ENCODE results near the gene ANK2. TPM values are rescaled to one million over a fixed set of nuclear protein-coding genes. Genes with fewer than 3 reads are reported as not detected.

ANK2 gene
- total RNA-seq, 2 donors from 2014 or later: 70.0 to 124 TPM

GRCh38 chr4:113260688-113261087 is 211.2 kb downstream of the ANK2 start:
- no peak overlapping the region for H3K9ac ChIP-seq (ENCODE audit: extremely low read depth, low read length, poor library complexity, severe bottlenecking)
- H3K27ac Mint-ChIP-seq: no peak overlapping the region
- H3K4me1 ChIP-seq (ENCODE audit: control insufficient read depth, insufficient read depth, low read length): no peaks in the 10 kb centered on the region
- no peak overlapping the region for H3K4me3 Mint-ChIP-seq
- no peaks in the 10 kb centered on the region for H3K9me3 Mint-ChIP-seq
- H3K36me3 Mint-ChIP-seq (ENCODE audit: low read depth): peaks cover 53% of the 10 kb centered on the region
- no peak overlapping the region for H3K4me3 ChIP-seq (ENCODE audit: low read length)
- no peak overlapping the region for H3K27ac ChIP-seq (ENCODE audit: low read depth, low read length)
- no peak for DNase-seq
- WGBS, 2 experiments (ENCODE audit: insufficient coverage in 1 of 2, insufficient read length in 1 of 2): 91% methylated on average over 4 of the region's 4 CpGs; no CpG with 5 or more reads in 1 of the 2 experiments
- H3K27me3 ChIP-seq (ENCODE audit: control insufficient read depth, insufficient read depth, low read length, poor library complexity, severe bottlenecking): no peaks in the 10 kb centered on the region
- no peak for TF ChIP-seq CTCF (conservative IDR thresholded peaks at IDR 0.05)
- no peaks in the 10 kb centered on the region for H3K27me3 Mint-ChIP-seq (ENCODE audit: insufficient read depth)
- H3K36me3 ChIP-seq (ENCODE audit: control insufficient read depth, insufficient read depth, low read length): peaks cover 73% of the 10 kb centered on the region
- no peaks in the 10 kb centered on the region for H3K4me1 Mint-ChIP-seq
- peaks cover 5% of the 10 kb centered on the region for H3K9me3 ChIP-seq (ENCODE audit: control insufficient read depth, low read length)

DNA sequence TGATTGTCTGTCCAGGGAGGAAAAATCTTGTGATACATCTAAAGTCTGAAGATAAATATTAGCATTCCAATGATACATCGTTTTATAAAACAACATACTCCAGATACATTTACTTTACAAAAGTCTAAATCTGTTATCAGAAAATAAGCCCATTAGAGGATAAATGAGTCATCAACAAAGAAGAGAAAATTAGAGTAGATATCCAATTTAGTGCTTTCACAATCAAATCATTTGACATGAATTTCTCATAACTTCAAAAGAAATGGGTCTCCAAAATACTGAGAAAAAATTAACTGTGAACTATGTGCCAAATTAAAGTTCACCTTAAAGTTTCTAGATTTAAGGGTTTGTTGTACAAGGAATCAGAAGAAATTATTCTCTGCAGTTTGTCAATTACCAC is 213.8 kb downstream of the ANK2 start:
- Mint-ChIP-seq H3K27ac (no peak overlapping the region), H3K27me3 (ENCODE audit: insufficient read depth) (no peaks in the 10 kb centered on the region), H3K36me3 (ENCODE audit: low read depth) (peaks cover 69% of the 10 kb centered on the region), H3K9me3 (peaks cover 15% of the 10 kb centered on the region), H3K4me3 (no peak overlapping the region), H3K4me1 (peaks cover 2% of the 10 kb centered on the region)
- Histone ChIP-seq H3K9me3 (ENCODE audit: control insufficient read depth, low read length) (peaks cover 5% of the 10 kb centered on the region), H3K27me3 (ENCODE audit: control insufficient read depth, insufficient read depth, low read length, poor library complexity, severe bottlenecking) (no peaks in the 10 kb centered on the region), H3K4me3 (ENCODE audit: low read length) (no peak overlapping the region), H3K9ac (ENCODE audit: extremely low read depth, low read length, poor library complexity, severe bottlenecking) (no peak overlapping the region), H3K4me1 (ENCODE audit: control insufficient read depth, insufficient read depth, low read length) (no peaks in the 10 kb centered on the region), H3K27ac (ENCODE audit: low read depth, low read length) (no peak overlapping the region), H3K36me3 (ENCODE audit: control insufficient read depth, insufficient read depth, low read length) (peaks cover 49% of the 10 kb centered on the region)
- WGBS, 2 experiments (ENCODE audit: insufficient coverage in 1 of 2, insufficient read length in 1 of 2): 88% methylated on average over 1 of the region's 1 CpG; no CpG with 5 or more reads in 1 of the 2 experiments
- DNase-seq: no peak
- TF ChIP-seq CTCF (conservative IDR thresholded peaks at IDR 0.05): no peak

- H3K27me3 Mint-ChIP-seq (ENCODE audit: insufficient read depth): no peaks in the 10 kb centered on the region
- Histone ChIP-seq H3K9me3 (ENCODE audit: control insufficient read depth, low read length) (peaks cover under 1% of the 10 kb centered on the region), H3K36me3 (ENCODE audit: control insufficient read depth, insufficient read depth, low read length) (peaks cover 32% of the 10 kb centered on the region), H3K27me3 (ENCODE audit: control insufficient read depth, insufficient read depth, low read length, poor library complexity, severe bottlenecking) (no peaks in the 10 kb centered on the region), H3K4me3 (ENCODE audit: low read length) (peak overlapping the region; percentile 37), H3K27ac (ENCODE audit: low read depth, low read length) (no peak overlapping the region), H3K9ac (ENCODE audit: extremely low read depth, low read length, poor library complexity, severe bottlenecking) (no peak overlapping the region), H3K4me1 (ENCODE audit: control insufficient read depth, insufficient read depth, low read length) (peaks cover 8% of the 10 kb centered on the region)
- H3K4me1 Mint-ChIP-seq: peaks cover 36% of the 10 kb centered on the region
- TF ChIP-seq CTCF (conservative IDR thresholded peaks at IDR 0.05): no peak
- H3K27ac Mint-ChIP-seq: peak overlapping the region; percentile 36
- H3K4me3 Mint-ChIP-seq: peak overlapping the region; percentile 2
- peaks cover 52% of the 10 kb centered on the region for H3K36me3 Mint-ChIP-seq (ENCODE audit: low read depth)
- 54 to 69% methylated on average over 6 to 7 of the region's 7 CpGs for WGBS, 2 experiments (ENCODE audit: insufficient coverage in 1 of 2, insufficient read length in 1 of 2)
- DNase-seq: no peak
- H3K9me3 Mint-ChIP-seq: peaks cover 15% of the 10 kb centered on the region
Observed at GRCh38 chr4:113270520-113271319, 221.3 kb downstream of the ANK2 start.

Data from endodermal cell (in vitro differentiated cells).